ENCODE data around the gene FUZ. TPM values are rescaled to one million over a fixed set of nuclear protein-coding genes. Genes with fewer than 3 reads are reported as not detected.

The FUZ gene
- total RNA-seq, result 28.5 and 33.1 TPM in 2 replicates

GRCh38 chr19:49812997-49813861, at the start of gene FUZ:
Gene FUZ (minus strand): TSS chr19:49813292. CDS start chr19:49813106, 186 bp downstream.

GRCh38 chr19:49850487-49851342, 37.6 kb upstream of the FUZ start, which contains the start of gene PTOV1:
Gene PTOV1 (plus strand): TSS chr19:49851159.

GRCh38 chr19:49817964-49818648, 5.0 kb upstream of the FUZ start, which contains the start of gene MED25:
Gene MED25 (plus strand): TSS chr19:49818289. CDS start chr19:49818342, 53 bp downstream.

GRCh38 chr19:49766930-49767299, 46.2 kb downstream of the FUZ start, which contains the start of gene AP2A1:
Gene AP2A1 (plus strand): TSS chr19:49767001. CDS start chr19:49767134, 133 bp downstream.

GRCh38 chr19:49763230-49763629, 49.9 kb downstream of the FUZ start, which contains the start of gene TSKS:
Gene TSKS (minus strand): TSS chr19:49763306. CDS start chr19:49763247, 59 bp downstream.

Other genes with a start within 250 kb of the FUZ start
- 96.1 and 100 TPM in 2 replicates for gene NOSIP, start 232.7 kb downstream of the FUZ start, total RNA-seq
- gene PRRG2, start 232.0 kb downstream of the FUZ start, total RNA-seq, result 0.32 and 1.0 TPM in 2 replicates
- 1.2 and 1.3 TPM in 2 replicates for gene PRR12, start 222.1 kb downstream of the FUZ start, total RNA-seq
- 40.7 and 48.1 TPM in 2 replicates for gene RRAS, start 173.1 kb downstream of the FUZ start, total RNA-seq
- gene SCAF1, start 171.1 kb downstream of the FUZ start, total RNA-seq, result 6.7 and 9.0 TPM in 2 replicates
- 59.2 and 59.9 TPM in 2 replicates for gene IRF3, start 147.4 kb downstream of the FUZ start, total RNA-seq
- 0.52 and 1.6 TPM in 2 replicates for gene BCL2L12, start 147.4 kb downstream of the FUZ start, total RNA-seq
- gene PRMT1, start 136.0 kb downstream of the FUZ start, total RNA-seq, result 314 and 403 TPM in 2 replicates
- gene ADM5, start 123.7 kb downstream of the FUZ start, total RNA-seq, result 0.17 and 0.47 TPM in 2 replicates
- 26.6 and 34.5 TPM in 2 replicates for gene CPT1C, start 122.2 kb downstream of the FUZ start, total RNA-seq
- gene TSKS, start 50.0 kb downstream of the FUZ start, total RNA-seq, result 0.26 and 0.32 TPM in 2 replicates
- 69.2 and 78.0 TPM in 2 replicates for gene AP2A1, start 46.3 kb downstream of the FUZ start, total RNA-seq
- 13.2 and 13.3 TPM in 2 replicates for gene MED25, start 5.0 kb upstream of the FUZ start, total RNA-seq
- 61.8 and 67.4 TPM in 2 replicates for gene PTOV1, start 37.9 kb upstream of the FUZ start, total RNA-seq
- 31.1 and 38.3 TPM in 2 replicates for gene PNKP, start 54.3 kb upstream of the FUZ start, total RNA-seq
- gene AKT1S1, start 64.1 kb upstream of the FUZ start, total RNA-seq, result 9.2 and 9.6 TPM in 2 replicates
- gene TBC1D17, start 64.4 kb upstream of the FUZ start, total RNA-seq, result 10.8 and 11.5 TPM in 2 replicates
- gene IL4I1, start 83.6 kb upstream of the FUZ start, total RNA-seq, result 0.47 and 0.52 TPM in 2 replicates
- 11.7 and 32.0 TPM in 2 replicates for gene ATF5, start 115.9 kb upstream of the FUZ start, total RNA-seq
- 13.7 and 14.3 TPM in 2 replicates for gene NUP62, start 116.2 kb upstream of the FUZ start, total RNA-seq
- not detected in 2 replicates for gene SIGLEC11, start 147.9 kb upstream of the FUZ start, total RNA-seq
- gene VRK3, start 212.1 kb upstream of the FUZ start, total RNA-seq, result 17.7 and 19.4 TPM in 2 replicates
- gene ZNF473, start 212.7 kb upstream of the FUZ start, total RNA-seq, result 4.6 and 5.5 TPM in 2 replicates